GM18858 (cell line): ENCODE data around the gene WDR33.

Experiments
- ATAC-seq: cut with Tn5 transposase; IDR thresholded peaks from one replicate; pipeline ENCODE4 v1.9.1; 2021; ENCODE audit not compliant: unreplicated experiment

Gene WDR33

DNA sequence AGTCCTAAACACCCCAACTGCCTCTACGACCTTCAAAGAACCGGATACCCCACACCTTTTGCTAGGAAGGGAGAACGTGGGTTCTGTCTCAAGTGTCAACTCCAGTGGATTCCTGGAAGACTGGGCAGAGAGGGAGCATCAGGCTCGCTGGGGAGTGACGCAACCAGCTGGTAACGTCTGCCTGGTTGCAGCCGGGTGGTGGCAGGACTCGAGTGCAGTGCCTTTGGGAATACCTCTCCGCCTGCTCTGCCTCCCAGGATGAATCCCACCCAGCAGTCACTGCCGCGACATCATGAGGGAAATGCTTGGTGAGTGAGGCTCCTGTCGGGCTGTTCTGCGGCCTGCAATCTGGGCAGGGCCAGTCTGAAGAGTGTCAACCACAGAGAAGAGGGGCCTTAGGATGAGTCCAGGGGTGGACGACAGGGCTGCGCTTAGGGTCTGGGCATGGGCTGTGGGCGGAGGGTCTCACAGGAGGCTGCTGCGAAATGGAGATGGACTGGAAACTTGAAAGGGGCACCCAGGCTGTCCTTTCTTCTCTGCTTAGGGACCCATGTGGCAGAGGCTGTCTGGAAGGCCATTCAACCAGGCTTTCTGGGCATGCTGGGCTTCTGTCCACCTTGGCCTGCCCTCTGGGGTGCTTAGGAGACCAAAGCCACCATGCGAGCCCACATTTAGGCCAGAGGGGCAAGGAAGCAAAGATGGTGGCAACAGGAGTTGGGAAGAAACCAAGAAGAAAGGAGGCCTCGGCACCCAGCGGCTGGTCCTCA lies 152.1 kb downstream of the WDR33 start:
- ATAC-seq, result no peak

DNA sequence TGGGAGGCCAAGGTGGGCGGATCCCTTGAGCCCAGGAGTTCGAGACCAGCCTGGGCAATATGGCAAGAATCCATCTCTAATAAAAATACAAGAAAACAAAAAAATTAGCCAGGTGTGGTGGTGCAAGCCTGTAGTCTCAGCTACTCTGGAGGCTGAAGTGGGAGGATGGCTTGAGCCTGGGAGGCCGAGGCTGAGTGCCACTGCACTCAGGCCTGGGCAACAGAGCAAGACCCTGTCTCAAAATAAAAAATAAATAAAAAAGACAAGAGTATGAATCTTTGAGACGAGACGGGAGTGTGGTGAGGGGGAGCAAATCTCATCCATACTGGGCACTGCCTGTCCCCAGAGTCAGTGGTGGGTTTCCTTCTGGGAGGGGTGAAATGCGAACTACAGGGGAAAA lies 152.8 kb downstream of the WDR33 start:
- ATAC-seq, result no peak

DNA sequence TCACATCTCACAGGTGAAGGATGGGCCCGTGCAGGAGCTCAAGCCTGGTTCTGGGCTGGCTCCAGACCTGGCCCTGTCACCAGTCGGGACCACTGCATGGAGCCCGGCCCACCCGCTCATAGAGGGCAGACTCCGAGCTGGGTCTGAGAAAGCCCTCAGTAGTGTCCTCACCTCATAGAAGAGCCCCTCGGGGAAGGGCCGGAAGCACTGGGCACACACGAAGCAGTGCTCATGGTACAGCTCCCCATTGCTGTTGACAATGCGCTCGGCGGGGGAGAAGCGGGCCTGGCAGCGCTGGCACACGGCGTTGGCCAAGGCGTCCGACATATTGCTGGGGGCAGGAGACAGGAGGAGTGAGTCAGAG lies 153.8 kb downstream of the WDR33 start:
- ATAC-seq, result no peak

DNA sequence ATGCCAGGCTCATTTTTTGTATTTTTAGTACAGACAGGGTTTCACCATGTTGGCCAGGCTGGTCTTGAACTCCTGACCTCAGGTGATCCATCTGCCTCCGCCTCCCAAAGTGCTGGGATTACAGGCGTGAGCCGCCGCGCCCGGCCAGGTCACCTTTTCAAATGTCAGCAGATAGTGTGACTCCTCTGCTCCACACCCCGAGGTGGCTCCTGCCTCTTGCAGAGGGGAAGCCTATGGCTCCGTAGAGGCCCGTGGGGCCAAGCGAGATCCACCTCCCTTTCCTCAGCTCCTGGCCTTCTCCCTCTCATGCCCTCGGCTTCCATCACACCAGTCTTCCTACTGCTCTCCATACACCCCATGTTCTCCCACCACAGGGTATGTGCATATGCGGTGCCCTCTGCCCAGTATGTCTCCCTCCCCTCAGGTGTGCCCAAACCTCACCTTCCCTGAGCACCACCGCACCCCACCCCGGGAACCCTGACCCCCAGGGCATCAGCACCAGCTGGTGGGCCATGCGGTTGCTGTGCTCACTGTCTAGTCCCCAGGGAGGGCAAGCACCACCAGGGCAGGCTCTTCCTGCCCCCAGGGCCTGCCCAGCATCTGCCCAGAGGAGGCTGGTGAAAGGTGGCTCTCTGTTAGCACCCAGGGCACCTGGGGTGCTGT lies 154.3 kb downstream of the WDR33 start:
- ATAC-seq, result no peak

DNA sequence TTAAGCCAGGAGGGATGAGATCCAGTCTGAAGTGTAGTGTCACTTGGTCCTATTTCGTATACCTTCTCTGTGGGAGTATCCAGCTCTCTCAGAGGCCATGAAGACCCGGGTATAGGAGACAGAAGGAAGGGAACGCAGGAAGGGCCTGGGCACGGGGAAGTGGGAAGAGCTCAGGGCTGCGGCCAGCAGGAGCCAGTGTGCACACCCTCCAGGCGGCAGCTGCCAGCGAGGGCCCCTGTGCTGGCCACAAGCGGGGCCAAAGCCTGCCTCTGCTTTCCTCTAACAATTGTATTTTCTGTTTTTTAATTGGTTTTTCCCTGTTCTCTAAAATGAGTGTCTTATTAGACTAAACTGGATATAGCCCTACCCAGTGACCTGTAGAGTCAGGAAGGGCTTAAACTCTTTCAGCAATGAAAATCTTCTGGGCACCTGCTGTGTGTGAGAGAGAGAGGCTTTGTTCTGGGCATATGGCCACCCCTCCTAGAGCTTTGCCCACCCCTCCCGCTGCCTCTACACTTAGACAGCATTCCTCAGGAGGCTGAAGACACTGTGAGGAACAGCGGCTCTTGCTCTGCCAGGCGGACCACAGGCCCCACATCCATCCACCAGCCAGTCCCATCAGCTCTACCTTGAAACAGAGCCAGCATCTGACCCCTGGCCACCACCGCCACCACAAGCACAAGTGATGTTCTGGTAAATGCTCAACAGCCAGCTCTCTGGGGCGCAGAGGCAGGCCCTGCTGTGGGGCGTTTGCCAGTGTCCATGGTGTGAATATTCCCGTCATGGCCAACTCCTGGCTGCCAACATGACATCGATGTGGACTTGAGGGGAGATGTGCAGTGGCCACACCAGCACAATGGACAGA lies 155.5 kb downstream of the WDR33 start:
- ATAC-seq, result no peak

DNA sequence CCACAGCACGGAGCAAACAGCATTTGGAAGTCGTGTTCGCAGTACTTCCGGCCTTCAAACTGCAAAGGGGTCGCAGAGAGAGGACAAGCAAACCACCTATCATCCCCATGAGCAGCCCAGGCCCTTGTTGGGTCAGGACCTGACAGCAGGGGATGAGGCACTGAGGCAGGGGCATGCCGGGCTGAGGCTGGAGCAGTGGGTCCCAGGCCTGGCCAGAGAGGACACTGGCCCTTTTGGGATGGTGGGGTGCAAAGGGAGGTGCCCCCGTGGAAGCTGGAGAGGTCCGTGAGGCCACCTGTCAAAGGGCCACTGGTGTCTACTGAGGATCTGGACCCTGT lies 156.2 kb downstream of the WDR33 start:
- ATAC-seq, result no peak

DNA sequence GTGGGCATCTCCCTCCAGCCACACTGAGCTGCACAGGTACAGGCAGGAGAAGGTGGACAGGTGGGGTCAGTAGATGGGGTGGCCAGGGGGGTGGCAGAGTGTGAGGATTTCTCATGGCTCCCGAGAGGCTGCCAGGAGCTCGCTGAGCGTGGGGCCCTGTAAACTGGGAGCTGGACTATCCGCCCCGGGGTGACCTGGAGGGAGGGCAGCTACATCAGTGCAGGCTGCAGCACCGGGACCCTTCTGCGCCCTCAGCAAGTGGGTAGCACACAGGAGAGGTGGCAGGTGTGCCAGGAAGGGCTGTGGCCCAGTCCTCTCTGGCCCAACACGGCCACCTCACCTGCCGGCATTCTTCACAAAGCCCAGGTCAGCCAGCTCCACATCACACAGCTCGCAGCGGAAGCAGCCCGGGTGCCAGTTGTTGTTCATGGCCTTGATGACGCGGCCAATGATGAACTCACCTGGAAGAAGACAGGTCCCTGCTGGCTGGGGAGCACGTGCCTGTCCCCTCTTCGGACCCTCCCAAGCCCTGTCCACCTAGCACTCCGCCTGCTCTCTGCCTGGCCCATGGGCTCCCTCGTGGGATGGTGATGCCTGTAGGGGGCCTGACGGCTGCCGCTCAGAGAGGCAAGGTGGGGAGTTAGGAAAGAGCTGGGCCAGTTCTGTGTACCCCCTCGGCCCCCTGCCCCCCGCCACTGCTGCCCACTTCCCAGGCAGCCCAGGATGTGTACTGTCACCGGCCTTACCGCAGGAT lies 156.7 kb downstream of the WDR33 start:
- ATAC-seq, result no peak

DNA sequence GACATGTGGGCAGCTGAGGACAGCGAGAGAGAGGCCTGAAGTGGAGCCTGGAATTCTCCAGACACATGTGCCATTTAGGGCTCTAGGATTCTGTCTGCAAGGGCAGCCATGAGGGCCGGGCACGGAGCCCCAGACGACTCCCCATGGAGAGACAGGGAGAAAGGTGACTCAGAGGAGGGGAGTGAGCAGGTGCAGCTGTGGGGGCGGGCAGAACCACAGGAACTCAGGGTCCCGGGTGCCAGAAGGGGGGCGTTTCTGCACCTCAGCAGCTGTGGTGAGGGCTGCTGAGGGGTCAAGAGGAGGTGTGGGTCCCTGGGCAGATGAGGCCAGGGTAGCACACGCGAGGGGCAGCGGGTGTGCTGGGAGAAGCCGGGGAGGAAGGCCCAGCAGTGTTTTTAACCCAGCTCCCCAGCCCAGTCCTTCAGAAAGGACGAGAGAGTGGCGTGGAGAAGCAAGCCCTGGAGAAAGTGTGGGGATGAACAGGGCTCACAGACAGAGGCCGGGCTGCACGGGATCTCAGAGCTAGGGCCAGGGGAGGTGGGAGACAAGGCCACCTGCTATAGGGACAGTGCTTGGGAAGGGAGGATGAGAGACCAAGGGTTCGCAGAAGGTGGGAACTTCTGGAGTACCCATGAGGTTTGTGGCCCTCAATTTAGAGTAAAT lies 157.4 kb downstream of the WDR33 start:
- ATAC-seq, result no peak

DNA sequence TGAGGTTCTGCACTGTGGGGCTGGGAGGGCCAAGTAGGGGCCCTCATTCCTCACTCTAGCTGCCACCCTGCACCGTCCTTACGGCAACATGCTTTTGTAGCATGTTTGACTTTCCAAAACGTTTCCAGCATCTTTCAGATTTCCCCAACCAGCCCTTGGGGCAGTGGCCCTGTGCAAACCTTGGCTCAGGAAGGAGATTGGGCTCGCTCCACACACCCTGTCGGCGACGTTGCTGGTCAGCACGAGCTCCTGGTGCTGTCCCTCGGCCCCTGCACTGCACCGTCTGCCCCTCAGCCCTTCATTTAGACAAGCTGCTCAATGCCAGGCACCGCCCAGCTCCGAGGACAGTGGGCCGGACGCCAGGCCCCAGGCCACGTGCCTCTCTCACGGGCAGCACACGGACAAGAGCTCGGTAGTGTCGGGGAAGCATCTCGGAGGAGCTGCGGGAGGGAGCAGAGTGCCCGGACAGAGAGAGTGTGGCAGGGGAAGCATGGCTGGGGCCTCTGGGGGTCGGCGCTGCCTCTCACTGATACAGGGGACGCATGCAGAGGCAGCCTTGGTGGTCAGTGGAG lies 158.1 kb downstream of the WDR33 start:
- no peak for ATAC-seq

DNA sequence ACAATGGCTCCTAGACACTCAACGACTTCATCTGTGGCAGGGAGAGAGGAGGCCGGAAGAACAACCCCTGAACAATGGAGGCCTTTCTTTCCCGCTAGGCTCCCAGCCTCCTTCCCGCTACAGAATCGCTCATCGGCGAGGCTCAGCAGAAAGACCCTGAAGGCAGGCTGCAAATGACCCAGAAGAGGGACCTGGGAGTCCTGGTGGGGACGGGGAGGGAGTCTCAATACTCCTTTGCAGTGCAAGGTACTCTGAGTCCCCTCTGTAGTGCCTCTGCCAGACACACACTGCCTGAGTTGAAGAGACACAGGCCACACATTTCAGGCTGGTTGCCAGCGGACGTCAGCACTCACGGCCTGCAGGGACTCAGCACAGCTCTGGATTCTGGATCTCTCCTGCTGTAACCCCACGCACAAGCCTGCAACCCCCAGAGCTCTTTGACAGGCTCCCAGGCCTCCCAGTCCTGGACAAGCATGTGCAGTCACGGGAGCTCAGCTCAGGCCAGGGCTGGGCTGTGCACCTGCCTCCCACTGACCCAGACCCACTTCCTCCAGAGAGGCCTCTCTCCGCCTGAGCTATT lies 158.9 kb downstream of the WDR33 start:
- ATAC-seq, result no peak

DNA sequence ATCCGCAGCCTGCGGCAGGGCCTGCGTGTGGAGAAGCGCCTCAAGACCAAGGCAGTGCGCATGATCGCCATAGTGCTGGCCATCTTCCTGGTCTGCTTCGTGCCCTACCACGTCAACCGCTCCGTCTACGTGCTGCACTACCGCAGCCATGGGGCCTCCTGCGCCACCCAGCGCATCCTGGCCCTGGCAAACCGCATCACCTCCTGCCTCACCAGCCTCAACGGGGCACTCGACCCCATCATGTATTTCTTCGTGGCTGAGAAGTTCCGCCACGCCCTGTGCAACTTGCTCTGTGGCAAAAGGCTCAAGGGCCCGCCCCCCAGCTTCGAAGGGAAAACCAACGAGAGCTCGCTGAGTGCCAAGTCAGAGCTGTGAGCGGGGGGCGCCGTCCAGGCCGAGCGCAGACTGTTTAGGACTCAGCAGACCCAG lies 159.6 kb downstream of the WDR33 start:
- ATAC-seq, result no peak
